CD4-positive, alpha-beta T cell treated with Interleukin-17A for 1 hour (primary cell): ENCODE data around the gene NUCB1.
A peak's percentile ranks its signal among the peaks of the same experiment; 100 is the strongest.
"Not testable (repeated sequence)": the region's sequence is repeated elsewhere in the genome, so short reads cannot be mapped to it uniquely, and the experiment has no call there.

ENCODE experiments used
- DNase-seq: peaks from one replicate; pipeline ENCODE4 v3.0.0-alpha.2; 2020

The NUCB1 gene

DNA sequence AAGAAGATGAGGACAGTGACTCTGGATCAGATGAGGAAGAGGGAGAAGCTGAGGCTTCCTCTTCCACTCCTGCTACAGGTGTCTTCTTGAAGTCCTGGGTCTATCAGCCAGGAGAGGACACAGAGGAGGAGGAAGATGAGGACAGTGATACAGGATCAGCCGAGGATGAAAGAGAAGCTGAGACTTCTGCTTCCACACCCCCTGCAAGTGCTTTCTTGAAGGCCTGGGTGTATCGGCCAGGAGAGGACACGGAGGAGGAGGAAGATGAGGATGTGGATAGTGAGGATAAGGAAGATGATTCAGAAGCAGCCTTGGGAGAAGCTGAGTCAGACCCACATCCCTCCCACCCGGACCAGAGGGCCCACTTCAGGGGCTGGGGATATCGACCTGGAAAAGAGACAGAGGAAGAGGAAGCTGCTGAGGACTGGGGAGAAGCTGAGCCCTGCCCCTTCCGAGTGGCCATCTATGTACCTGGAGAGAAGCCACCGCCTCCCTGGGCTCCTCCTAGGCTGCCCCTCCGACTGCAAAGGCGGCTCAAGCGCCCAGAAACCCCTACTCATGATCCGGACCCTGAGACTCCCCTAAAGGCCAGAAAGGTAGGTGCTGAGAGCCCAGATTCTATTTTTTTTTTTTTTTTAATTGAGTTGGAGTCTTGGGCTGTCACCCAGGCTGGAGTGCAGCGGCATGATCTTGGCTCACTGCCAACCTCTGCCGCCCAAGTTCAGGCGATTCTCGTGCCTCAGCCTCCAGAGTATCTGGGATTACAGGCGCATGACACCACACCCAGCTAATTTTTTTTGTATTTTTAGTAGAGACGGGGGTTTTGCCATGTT is 25.6 kb upstream of the NUCB1 start:
- DNase-seq = no peak

GRCh38 chr19:48876043-48876981 is 23.8 kb upstream of the NUCB1 start:
- DNase-seq = peak; percentile 60

DNA sequence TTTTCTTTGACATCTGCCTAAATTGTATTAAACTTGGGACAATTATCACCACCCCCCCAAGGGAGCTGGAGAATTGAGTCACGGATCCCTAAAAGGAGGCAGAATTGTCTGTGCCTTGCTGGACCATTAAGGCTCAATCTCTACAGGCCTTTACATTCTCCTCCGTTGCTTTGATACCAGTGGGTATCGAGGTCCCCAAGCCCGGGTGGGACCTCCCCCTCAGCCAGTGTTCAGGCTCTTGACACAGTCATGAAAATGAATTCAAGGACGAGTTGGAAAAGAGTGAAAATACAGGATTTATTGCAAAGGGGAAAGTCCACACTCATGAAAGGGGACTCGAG is 22.3 kb upstream of the NUCB1 start:
- DNase-seq = peak; percentile 48

DNA sequence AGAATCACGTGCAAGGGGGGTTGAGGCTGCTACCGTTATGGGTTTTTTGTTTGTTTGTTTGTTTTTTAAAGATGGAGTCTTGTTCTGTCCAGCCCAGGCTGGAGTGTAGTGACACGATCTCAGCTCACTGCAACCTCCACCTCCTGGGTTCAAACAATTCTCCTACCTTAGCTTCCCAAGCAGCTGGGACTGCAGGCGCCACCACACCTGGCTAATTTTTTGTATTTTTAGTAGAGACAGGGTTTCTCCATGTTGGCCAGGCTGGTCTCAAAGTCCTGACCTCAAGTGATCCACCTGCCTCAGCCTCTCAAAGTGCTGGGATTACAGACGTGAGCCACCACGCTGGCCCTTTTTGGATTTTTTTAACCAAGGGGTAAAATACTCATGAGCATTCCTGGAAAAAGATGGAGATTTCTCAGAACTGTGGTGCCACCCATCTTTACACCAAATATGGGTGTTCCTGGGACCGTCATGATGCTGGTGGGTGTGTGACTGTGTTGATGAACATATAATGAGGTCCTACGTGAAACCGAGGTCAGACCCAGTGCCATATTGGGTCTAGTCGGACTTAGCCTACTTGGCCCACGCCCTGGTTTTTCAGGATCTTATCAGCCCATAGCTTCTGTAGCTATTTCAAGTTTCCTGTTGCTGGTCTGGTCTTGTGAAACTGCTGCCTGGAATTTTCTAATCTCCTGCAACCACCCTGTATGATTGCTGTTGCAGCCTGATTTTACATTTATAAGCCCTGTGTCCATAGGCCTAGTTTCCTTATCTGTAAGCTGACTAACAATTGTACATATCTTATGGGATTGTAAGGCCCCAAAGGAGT is 21.7 kb upstream of the NUCB1 start:
- peak; percentile 59 for DNase-seq

DNA sequence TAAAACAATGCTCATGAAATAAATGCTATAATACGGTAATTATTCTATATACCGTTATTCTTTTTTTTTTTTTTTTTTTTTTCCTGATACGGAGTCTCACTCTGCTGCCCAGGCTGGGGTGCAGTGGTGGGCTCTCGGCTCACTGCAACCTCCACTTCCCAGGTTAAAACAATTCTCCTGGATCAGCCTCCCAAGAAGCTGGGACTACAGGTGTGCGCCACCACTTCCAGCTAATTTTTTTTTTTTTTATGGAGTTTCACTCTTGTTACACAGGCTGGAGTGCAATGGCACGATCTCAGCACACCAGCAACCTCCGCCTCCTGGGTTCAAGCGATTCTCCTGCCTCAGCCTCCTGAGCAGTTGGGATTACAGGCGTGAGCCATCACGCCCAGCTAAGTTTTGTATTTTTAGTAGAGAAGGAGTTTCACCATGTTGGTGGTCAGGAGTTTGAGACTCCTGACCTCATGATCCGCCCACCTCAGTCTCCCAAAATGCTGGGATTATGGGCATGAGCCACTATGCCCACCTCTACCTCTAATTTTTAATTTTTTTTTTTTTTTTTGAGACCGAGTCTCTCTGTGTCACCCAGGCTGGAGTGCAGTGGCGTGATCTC is 21.0 kb upstream of the NUCB1 start:
- DNase-seq = peak; percentile 30

DNA sequence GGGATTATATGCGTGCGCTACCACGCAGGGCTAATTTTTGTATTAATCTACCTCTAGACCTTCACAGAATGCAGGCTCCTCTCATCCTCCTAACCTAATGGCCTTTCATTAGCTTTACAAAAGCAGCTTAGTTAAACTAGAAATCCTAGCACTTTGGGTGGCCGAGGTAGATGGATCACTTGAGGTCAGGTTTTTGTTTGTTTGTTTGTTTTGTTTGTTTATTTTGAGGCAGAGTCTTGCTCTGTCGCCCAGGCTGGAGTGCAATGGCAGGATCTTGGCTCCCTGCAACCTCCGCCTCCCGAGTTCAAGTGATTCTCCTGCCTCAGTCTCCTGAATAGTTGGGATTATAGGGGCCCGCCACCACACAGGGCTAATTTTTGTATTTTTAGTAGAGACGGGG is 20.4 kb upstream of the NUCB1 start:
- DNase-seq = peak; percentile 38

- peak; percentile 64 for DNase-seq
These were observed 18.1 kb upstream of the NUCB1 start for GRCh38 chr19:48881741-48882657.

DNA sequence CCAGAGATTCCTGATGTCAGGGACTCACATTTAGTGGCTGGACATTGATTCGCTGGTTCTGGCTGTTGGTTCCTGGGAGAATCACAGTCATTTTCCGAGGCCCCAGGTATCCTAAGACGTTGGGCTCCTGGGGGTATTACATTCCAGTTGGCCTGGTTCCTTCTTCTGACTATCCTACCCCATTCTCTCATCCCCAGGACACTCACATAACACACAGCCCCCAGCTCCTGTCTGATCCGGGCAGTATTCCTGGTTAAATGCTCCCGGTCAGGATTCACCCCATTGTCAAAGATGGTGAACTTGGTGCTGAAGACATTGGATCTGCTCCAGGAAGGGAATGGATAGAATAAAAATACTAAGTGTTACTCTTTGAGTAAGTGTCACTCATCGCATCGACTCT is 16.4 kb upstream of the NUCB1 start:
- DNase-seq = peak; percentile 45

DNA sequence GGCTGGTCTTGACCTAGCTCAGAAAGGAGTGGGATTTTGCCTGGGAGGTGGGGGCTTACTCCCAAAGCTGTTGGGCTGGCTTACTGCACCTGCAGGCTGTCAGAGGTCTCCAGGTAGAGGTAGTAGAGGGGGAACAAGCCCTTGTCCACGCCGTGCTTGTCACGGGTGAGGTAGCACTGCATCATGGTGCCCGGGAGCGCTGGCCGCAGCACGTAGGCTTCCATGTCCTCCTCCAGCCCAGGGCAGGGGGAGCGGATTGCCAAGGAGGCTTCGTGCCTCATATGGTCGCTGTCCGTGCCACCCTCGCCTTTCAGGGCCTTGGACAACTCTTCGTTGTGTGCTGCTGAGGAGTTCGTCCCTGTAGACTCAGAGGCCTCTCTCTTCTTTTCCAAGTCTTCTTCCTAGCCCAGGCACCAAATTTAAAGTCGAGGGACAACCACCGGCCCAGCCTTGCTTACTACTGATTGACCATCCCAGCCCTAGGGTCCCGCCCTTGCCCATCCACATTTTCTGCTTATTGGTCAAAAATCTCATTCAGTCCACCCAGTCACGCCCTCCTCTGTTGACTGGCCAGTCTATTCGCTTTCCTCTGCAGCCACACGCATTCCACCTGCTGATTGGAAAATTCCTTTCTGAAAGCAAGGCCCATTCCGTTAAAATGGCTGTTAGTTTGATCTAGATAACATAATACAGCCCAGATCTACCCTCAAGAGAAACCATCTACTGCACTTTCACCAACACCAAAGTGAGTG is 12.1 kb upstream of the NUCB1 start:
- DNase-seq = no peak

GRCh38 chr19:48889496-48889895 is 10.6 kb upstream of the NUCB1 start:
- not testable (repeated sequence) for DNase-seq

- DNase-seq = no peak
These were observed 9.6 kb upstream of the NUCB1 start for GRCh38 chr19:48890551-48890950.

GRCh38 chr19:48895226-48895625 is 4.9 kb upstream of the NUCB1 start:
- no peak for DNase-seq

- peak; percentile 56 for DNase-seq
These were observed 3.9 kb upstream of the NUCB1 start for GRCh38 chr19:48896191-48896720.

DNA sequence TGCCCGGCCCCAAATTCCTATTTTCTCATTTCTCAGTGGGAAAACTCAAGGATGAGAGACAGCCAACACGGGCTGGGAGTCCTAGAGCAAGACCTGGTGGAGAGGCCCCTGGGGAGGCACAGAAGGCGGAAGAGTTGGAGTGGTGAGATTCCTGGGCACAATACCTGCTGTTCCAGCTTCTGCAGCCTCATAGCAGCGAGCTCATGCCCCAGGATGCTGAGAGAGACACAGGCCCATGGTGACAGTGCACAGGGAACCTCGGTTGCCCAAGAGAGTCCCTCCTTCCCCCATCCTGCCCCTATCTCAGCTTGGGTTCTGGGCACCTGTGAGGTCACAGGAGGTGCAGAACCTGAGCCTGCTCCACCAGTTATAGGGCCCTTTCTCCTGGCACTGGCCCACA is 2.9 kb upstream of the NUCB1 start:
- no peak for DNase-seq

DNA sequence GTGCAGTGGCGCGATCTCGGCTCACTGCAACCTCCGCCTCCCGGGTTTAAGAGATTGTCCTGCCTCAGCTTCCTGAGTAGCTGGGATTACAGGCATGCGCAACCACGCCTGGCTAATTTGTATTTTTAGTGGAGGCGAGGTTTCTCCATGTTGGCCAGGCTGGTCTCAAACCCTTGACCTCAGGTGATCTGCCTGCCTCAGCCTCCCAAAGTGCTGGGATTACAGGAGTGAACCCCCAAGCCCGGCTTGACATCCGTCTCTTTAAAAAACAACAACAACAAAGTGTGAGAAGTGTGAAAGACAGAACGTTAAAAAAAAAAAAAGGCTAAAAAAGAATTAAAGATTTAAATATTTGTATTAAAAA is 744 bp upstream of the NUCB1 start:
- DNase-seq = not testable (repeated sequence)

GRCh38 chr19:48900477-48901406 is 630 bp downstream of the NUCB1 start:
- DNase-seq = peak; percentile 56

GRCh38 chr19:48902291-48902690 is 2.2 kb downstream of the NUCB1 start:
- DNase-seq = not testable (repeated sequence)

- DNase-seq = not testable (repeated sequence)
These were observed 3.7 kb downstream of the NUCB1 start for GRCh38 chr19:48903788-48904187.

DNA sequence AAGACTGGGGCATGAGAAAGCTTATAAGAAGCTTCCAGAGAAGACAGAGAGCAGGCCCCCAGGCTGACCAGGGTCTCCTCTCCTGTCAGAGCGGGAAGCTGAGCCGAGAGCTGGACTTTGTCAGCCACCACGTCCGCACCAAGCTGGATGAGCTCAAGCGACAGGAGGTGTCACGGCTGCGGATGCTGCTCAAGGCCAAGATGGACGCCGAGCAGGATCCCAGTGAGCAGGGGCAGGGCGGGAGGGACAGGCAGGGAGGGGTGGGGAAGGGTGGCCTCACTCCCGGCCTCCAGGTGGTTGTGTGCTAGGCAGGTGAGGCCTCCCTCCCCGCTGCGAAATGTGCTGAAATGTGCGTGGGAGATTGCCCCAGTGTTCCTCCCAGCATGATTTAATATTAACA is 5.6 kb downstream of the NUCB1 start:
- no peak for DNase-seq
